ENCODE measurements around the gene KPNA6.

DNA sequence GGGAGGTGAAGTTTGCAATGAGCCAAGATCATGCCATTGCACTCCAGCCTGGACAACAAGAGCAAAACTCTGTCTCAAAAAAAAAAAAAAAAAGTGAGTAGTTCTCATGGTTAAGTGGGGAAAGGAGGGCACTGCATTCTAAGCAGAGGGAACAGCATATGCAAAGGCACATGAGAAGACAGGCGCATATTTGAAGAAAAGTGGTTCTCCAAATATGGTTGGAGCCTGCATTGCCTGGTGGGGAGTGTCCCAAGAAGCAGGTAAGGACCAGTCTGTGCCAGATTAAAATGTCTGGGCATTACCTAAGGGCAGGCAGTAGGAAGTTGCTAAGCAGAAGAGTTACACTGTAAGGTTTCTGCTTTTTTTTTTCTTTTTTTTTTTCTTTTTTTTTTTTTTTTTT lies 2.5 kb upstream of the KPNA6 start:
- TF ChIP-seq, protein P1, sequence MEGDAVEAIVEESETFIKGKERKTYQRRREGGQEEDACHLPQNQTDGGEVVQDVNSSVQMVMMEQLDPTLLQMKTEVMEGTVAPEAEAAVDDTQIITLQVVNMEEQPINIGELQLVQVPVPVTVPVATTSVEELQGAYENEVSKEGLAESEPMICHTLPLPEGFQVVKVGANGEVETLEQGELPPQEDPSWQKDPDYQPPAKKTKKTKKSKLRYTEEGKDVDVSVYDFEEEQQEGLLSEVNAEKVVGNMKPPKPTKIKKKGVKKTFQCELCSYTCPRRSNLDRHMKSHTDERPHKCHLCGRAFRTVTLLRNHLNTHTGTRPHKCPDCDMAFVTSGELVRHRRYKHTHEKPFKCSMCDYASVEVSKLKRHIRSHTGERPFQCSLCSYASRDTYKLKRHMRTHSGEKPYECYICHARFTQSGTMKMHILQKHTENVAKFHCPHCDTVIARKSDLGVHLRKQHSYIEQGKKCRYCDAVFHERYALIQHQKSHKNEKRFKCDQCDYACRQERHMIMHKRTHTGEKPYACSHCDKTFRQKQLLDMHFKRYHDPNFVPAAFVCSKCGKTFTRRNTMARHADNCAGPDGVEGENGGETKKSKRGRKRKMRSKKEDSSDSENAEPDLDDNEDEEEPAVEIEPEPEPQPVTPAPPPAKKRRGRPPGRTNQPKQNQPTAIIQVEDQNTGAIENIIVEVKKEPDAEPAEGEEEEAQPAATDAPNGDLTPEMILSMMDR (IDR thresholded peaks at IDR 0.05; ENCODE audit: low read length): no peak
- TF ChIP-seq EZH2 (IDR thresholded peaks at IDR 0.05; ENCODE audit: borderline replicate concordance, low read length): no peak
